ENCODE data around the gene MEIKIN. TPM values are rescaled to one million over a fixed set of nuclear protein-coding genes. Genes with fewer than 3 reads are reported as not detected.
A peak's percentile ranks its signal among the peaks of the same experiment; 100 is the strongest.

The MEIKIN gene
- total RNA-seq, 5 donors from 2014 or later (not counting 1 experiment from before 2014, with no cell fraction given), result 0.22 to 1.6 (median 0.73) TPM; not detected in 1

DNA sequence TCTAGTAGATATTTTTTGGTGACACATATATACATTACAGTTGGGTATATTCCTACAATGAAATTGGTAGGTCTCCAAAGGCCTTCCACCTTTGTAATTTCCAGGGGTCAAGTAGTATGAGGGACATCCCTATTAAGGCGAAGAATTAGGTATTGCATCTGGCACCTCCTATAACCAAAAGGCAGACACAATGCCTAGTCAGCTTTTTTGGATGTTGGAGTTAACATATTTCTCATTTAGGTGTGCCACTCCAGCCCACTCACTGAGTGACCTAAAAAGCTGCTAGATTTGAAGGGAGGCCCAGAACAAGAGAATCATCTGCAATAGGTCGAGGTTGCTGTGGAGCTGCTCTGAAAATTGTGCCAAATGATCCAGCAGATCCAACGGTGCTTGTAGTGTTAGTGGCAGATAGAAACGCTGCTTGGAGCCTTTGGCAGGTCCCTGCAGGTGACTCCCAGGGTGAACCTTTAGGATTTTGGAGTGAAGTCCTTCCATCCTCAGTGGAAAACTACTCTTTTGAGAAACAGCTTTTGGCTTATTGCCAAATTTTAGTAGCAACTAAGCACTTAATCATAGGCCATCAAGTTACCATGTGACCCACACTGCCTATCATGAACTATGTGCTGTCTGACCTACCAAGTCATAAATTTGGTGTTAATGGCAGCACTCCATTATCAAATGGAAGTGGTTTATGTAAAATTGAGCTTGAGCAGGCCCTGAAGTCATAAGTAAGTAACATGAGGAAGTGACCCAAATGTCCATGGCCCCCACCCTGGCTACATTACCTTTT, 132.9 kb downstream of the MEIKIN start:
- Histone ChIP-seq H3K36me3 (ENCODE audit: control insufficient read depth in 2 of 2, extremely low read depth in 1 of 2, insufficient read depth in 1 of 2, low read length in 1 of 2) (no peaks in the 10 kb centered on the region), H3K9me3 (no peaks in the 10 kb centered on the region), H3K27ac (ENCODE audit: low read length) (no peak overlapping the region), H3K4me1 (ENCODE audit: control insufficient read depth in 1 of 2, extremely low read depth in 1 of 2, insufficient read depth in 2 of 2, low read length in 2 of 2) (no peaks in the 10 kb centered on the region), H3K27me3 (replicated peaks in 1 of 2; ENCODE audit: control insufficient read depth in 2 of 2, extremely low read depth in 1 of 2, insufficient read depth in 2 of 2, low read length in 1 of 2) (no peaks in the 10 kb centered on the region), H3K4me3 (ENCODE audit: control insufficient read depth in 1 of 2, extremely low read depth in 1 of 2, low read length in 1 of 2) (no peak overlapping the region)
- Mint-ChIP-seq H3K36me3 (no peaks in the 10 kb centered on the region), H3K4me1 (peaks cover 0 to 1% (median 0%) of the 10 kb centered on the region in 3 donors), H3K27ac (no peak overlapping the region), H3K4me3 (no peak overlapping the region), H3K9me3 (no peaks in the 10 kb centered on the region), H3K27me3 (no peaks in the 10 kb centered on the region)
- WGBS (ENCODE audit: insufficient coverage), result 75% methylated on average over 2 of the region's 4 CpGs
- CTCF ChIA-PET, result interaction anchor here in 1 of 2 donors (0.6 kb wide), 1 partner anchor 195 kb away, joined by 3 read pairs; no protein-coding TSS in a partner anchor
- ATAC-seq (replicated peaks in 1 of 4), result no peak
- no peak for DNase-seq
- POLR2A ChIA-PET, result no interaction called here

DNA sequence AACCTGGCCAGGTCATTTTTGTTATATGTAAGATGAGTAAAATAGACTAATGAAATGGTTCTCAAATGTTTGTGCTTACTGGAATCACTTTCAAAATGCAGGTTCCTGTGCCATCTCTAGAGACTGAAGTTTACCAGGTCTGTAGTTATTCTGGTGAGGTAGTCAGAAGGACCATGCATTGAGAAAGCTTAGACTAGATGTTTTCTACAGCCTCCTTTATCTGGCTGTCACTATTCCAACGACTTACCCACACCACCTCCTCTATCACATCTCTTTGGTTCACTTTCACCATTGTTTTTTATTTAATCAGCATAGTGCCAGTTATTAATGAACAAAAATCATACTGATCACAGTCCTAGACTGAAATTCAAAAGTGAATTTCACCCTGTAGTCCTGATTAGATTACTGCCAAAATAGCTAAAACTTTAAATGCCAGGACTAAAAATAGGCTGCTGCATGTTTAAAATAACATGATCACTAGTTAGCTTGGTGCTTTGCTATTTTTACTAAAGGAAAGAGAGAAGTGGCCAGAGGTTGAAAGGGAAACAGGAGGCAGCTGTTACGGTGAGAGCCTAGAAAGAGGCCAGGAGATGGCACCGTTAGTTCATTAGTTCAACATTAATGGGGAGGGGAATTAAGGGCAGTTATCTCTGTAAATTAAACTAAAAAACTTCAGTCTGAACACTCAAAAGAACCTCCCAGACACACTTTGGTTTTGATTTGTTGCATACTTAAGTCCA, 134.8 kb downstream of the MEIKIN start:
- CTCF ChIA-PET, result interaction anchor here (0.7 to 1.8 kb wide), 5 partner anchors 195 to 283 kb away, joined by 3 to 17 read pairs (median 3); no protein-coding TSS in a partner anchor
- H3K4me3 Mint-ChIP-seq, result no peak overlapping the region
- no peak overlapping the region for H3K27ac ChIP-seq (ENCODE audit: low read length)
- no peaks in the 10 kb centered on the region for H3K36me3 Mint-ChIP-seq
- DNase-seq, result peak in 1 of 35 experiments; percentile 44
- H3K9me3 ChIP-seq, result no peaks in the 10 kb centered on the region
- H3K27me3 Mint-ChIP-seq, result no peaks in the 10 kb centered on the region
- ATAC-seq (replicated peaks in 1 of 4), result peak in 1 of 4 experiments; percentile 56
- POLR2A ChIA-PET, result no interaction called here
- H3K9me3 Mint-ChIP-seq, result no peaks in the 10 kb centered on the region
- H3K36me3 ChIP-seq (ENCODE audit: control insufficient read depth in 2 of 2, extremely low read depth in 1 of 2, insufficient read depth in 1 of 2, low read length in 1 of 2), result no peaks in the 10 kb centered on the region
- no CpG with 5 or more reads among the region's 3 CpGs for WGBS (ENCODE audit: insufficient coverage)
- no peaks in the 10 kb centered on the region for H3K4me1 Mint-ChIP-seq
- H3K4me3 ChIP-seq (ENCODE audit: control insufficient read depth in 1 of 2, extremely low read depth in 1 of 2, low read length in 1 of 2), result no peak overlapping the region
- H3K4me1 ChIP-seq (ENCODE audit: control insufficient read depth in 1 of 2, extremely low read depth in 1 of 2, insufficient read depth in 2 of 2, low read length in 2 of 2), result no peaks in the 10 kb centered on the region
- H3K27me3 ChIP-seq (replicated peaks in 1 of 2; ENCODE audit: control insufficient read depth in 2 of 2, extremely low read depth in 1 of 2, insufficient read depth in 2 of 2, low read length in 1 of 2), result no peaks in the 10 kb centered on the region
- H3K27ac Mint-ChIP-seq, result no peak overlapping the region

DNA sequence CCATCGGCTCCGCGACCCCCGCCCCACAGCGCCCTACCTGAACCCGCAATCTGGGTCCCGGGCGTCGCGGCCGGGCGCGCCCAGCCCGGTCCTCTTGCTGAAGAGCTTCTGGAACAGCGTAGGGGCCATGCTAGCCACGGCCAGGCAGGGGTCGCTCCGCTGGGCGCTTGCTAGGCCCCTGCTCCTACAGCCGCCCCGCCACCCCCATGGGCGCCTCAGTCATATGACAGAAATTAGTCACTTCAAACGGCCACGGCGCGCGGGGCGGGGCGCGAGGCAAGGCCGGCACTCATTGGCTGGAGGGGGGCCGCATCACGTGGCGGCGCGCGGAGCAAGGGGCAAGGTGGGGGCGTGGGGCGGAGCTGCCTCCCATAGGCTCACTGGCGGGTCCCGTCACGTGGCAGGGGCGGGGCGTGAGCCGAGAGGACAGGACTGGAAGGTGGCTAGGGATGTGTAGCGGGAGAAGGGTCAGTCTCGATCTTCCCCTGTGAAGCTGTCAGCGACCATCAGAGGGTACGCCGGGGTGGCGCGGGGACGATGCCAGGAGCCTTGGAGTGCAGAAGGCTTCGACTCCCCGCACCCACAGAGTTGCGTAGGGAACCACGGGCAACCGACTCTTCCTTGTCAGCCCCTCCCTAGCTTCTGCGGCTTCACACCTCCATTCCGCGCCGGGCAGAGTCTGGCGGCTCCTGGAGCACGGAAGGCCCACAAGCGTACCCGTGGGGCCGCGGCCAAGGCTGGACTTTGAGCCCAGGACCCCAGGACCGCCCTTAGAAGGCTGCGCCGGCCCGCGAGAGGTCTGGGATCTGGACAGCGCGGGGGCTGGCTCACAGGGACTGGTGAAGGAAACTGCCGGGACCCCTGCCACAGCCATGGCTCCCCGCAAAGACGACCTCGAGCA, 148.4 kb downstream of the MEIKIN start, which contains the start of gene FNIP1:
FNIP1 (minus strand) TSS at position 225 of the 901 bp plus-strand sequence; CDS start at position 129, 96 bp downstream.
- WGBS (ENCODE audit: insufficient coverage), result under 1% methylated on average over 78 of the region's 79 CpGs
- ATAC-seq (replicated peaks in 1 of 4) (peak; percentile 94 to 97 (median 96)), DNase-seq (peak; percentile 95 to 99 (median 98))
- POLR2A ChIA-PET, result interaction anchor here (0.5 to 0.9 kb wide), 6 partner anchors 97 to 1165 kb away, joined by 3 to 4 read pairs (median 3); no protein-coding TSS in a partner anchor
- peaks cover 42 to 48% (median 42%) of the 10 kb centered on the region in 3 donors for H3K4me1 Mint-ChIP-seq
- no peaks in the 10 kb centered on the region for H3K27me3 ChIP-seq (replicated peaks in 1 of 2; ENCODE audit: control insufficient read depth in 2 of 2, extremely low read depth in 1 of 2, insufficient read depth in 2 of 2, low read length in 1 of 2)
- no peaks in the 10 kb centered on the region for H3K36me3 ChIP-seq (ENCODE audit: control insufficient read depth in 2 of 2, extremely low read depth in 1 of 2, insufficient read depth in 1 of 2, low read length in 1 of 2)
- peak within 1 kb of the TSS; percentile 93 to 97 for H3K27ac Mint-ChIP-seq
- H3K4me3 Mint-ChIP-seq, result peak within 1 kb of the TSS; percentile 95 to 98 (median 98)
- H3K27me3 Mint-ChIP-seq, result no peaks in the 10 kb centered on the region
- H3K27ac ChIP-seq (ENCODE audit: low read length), result peak within 1 kb of the TSS; percentile 88
- peaks cover 8 to 10% of the 10 kb centered on the region in 2 experiments for H3K4me1 ChIP-seq (ENCODE audit: control insufficient read depth in 1 of 2, extremely low read depth in 1 of 2, insufficient read depth in 2 of 2, low read length in 2 of 2)
- H3K9me3 ChIP-seq, result no peaks in the 10 kb centered on the region
- H3K36me3 Mint-ChIP-seq, result peaks cover 3% of the 10 kb centered on the region
- no peaks in the 10 kb centered on the region for H3K9me3 Mint-ChIP-seq
- H3K4me3 ChIP-seq (ENCODE audit: control insufficient read depth in 1 of 2, extremely low read depth in 1 of 2, low read length in 1 of 2), result peak within 1 kb of the TSS; percentile 76 to 83
- CTCF ChIA-PET, result interaction anchor here (0.7 kb wide), 2 partner anchors 33 to 208 kb away, joined by 3 to 5 read pairs; no protein-coding TSS in a partner anchor

GRCh38 chr5:131795879-131796792, 149.3 kb downstream of the MEIKIN start:
- Histone ChIP-seq H3K9me3 (no peaks in the 10 kb centered on the region), H3K27me3 (replicated peaks in 1 of 2; ENCODE audit: control insufficient read depth in 2 of 2, extremely low read depth in 1 of 2, insufficient read depth in 2 of 2, low read length in 1 of 2) (no peaks in the 10 kb centered on the region), H3K36me3 (ENCODE audit: control insufficient read depth in 2 of 2, extremely low read depth in 1 of 2, insufficient read depth in 1 of 2, low read length in 1 of 2) (no peaks in the 10 kb centered on the region), H3K4me3 (ENCODE audit: control insufficient read depth in 1 of 2, extremely low read depth in 1 of 2, low read length in 1 of 2) (peak overlapping the region; percentile 76 to 83), H3K4me1 (ENCODE audit: control insufficient read depth in 1 of 2, extremely low read depth in 1 of 2, insufficient read depth in 2 of 2, low read length in 2 of 2) (peaks cover 8 to 10% of the 10 kb centered on the region in 2 experiments), H3K27ac (ENCODE audit: low read length) (peak overlapping the region; percentile 88)
- Mint-ChIP-seq H3K4me3 (peak overlapping the region; percentile 95 to 98 (median 98)), H3K4me1 (peaks cover 49 to 54% (median 50%) of the 10 kb centered on the region in 3 donors), H3K9me3 (no peaks in the 10 kb centered on the region), H3K27me3 (no peaks in the 10 kb centered on the region), H3K36me3 (peaks cover 3% of the 10 kb centered on the region), H3K27ac (peak overlapping the region; percentile 93 to 95)
- peak; percentile 2 to 23 (median 18) for ATAC-seq (replicated peaks in 1 of 4)
- 1% methylated on average over 46 of the region's 56 CpGs for WGBS (ENCODE audit: insufficient coverage)
- CTCF ChIA-PET, result interaction anchor here in 1 of 2 donors (0.7 kb wide), 1 partner anchor 32 kb away, joined by 3 read pairs; no protein-coding TSS in a partner anchor
- POLR2A ChIA-PET, result interaction anchor here in 1 of 2 donors (0.9 kb wide), 1 partner anchor 161 kb away, joined by 3 read pairs; no protein-coding TSS in a partner anchor
- peak in 22 of 35 experiments; percentile 2 to 48 (median 23) for DNase-seq

DNA sequence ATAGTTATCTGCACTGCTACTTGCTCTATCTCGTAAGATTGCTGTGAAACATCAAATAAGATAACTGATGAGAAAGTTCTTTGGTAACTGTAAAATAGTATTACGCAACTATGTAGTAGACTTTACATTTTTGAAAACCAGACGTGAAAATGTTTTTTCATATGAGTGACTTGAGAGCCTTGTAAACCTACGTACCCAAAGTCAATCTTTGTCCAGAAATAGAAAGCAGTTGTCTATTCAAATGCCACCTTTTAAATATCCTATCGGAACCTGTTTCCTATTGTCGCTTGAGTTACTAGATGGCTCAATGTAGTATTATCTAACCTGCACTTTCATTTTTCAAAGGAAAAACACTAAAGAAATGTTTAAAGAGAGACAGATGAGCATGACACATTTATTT, 150.2 kb downstream of the MEIKIN start:
- ChIA-PET POLR2A (no interaction called here), CTCF (no interaction called here)
- Histone ChIP-seq H3K36me3 (ENCODE audit: control insufficient read depth in 2 of 2, extremely low read depth in 1 of 2, insufficient read depth in 1 of 2, low read length in 1 of 2) (no peaks in the 10 kb centered on the region), H3K9me3 (no peaks in the 10 kb centered on the region), H3K27ac (ENCODE audit: low read length) (no peak overlapping the region), H3K4me1 (ENCODE audit: control insufficient read depth in 1 of 2, extremely low read depth in 1 of 2, insufficient read depth in 2 of 2, low read length in 2 of 2) (peaks cover 8 to 10% of the 10 kb centered on the region in 2 experiments), H3K4me3 (ENCODE audit: control insufficient read depth in 1 of 2, extremely low read depth in 1 of 2, low read length in 1 of 2) (peak overlapping the region in 1 of 2 donors; percentile 83), H3K27me3 (replicated peaks in 1 of 2; ENCODE audit: control insufficient read depth in 2 of 2, extremely low read depth in 1 of 2, insufficient read depth in 2 of 2, low read length in 1 of 2) (no peaks in the 10 kb centered on the region)
- no CpG with 5 or more reads among the region's 6 CpGs for WGBS (ENCODE audit: insufficient coverage)
- peaks cover 8% of the 10 kb centered on the region for H3K36me3 Mint-ChIP-seq
- peak overlapping the region; percentile 31 to 33 for H3K27ac Mint-ChIP-seq
- peaks cover 57 to 63% (median 58%) of the 10 kb centered on the region in 3 donors for H3K4me1 Mint-ChIP-seq
- ATAC-seq (replicated peaks in 1 of 4) (no peak), DNase-seq (no peak)
- peak overlapping the region; percentile 95 to 98 (median 98) for H3K4me3 Mint-ChIP-seq
- H3K9me3 Mint-ChIP-seq, result no peaks in the 10 kb centered on the region
- H3K27me3 Mint-ChIP-seq, result no peaks in the 10 kb centered on the region
